ENCODE data around the gene MPP2.
A peak's percentile ranks its signal among the peaks of the same experiment; 100 is the strongest.

Gene MPP2

DNA sequence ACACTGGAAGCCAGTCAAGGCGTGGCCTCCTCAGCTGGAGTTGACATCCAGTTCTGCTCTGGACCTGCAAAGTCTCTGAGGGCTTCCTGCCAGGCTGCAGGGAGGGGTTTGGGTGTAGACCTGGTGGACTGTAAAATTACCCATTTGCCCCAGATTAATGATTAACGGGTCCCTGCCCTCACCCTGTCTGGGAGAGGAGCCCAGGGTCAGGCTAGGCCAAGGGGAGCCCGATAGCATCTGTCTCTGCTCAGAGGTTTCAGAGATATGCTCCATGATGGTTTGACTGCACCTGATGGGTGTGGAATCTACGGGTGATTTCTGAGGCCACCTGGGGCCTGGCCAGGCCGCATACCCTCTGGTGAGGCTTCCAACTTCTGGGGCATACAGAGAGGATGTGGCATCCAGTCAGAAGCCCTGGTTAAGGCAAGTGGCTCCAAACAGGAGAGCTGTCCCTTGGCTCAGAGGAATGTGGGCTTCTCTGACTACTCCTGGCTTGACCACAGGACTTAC lies 23.8 kb upstream of the MPP2 start:
- DNase-seq (ENCODE audit: low spot score), result no peak

GRCh38 chr17:43928609-43929008 lies 21.3 kb upstream of the MPP2 start:
- DNase-seq (ENCODE audit: low spot score), result no peak

DNA sequence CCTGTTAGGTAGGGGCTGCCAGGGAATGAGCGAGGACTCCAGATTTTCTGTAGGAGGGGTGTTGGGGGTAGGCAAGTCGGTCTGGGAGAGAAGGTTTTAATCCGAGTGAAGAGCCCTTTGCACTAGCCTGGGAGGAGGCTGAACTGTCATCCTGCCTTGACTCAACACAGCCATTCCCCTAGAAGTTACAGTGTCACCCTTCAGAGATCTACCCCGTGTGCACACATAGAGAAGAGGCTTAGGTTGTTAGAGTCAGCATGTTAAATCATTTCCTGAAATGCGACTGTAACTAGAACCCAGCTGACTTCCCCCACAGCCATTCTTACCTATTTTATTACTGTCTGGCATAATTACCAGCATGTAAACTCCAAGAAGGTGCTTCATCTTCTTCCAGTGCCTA lies 20.6 kb upstream of the MPP2 start:
- DNase-seq (ENCODE audit: low spot score), result peak; percentile 36

DNA sequence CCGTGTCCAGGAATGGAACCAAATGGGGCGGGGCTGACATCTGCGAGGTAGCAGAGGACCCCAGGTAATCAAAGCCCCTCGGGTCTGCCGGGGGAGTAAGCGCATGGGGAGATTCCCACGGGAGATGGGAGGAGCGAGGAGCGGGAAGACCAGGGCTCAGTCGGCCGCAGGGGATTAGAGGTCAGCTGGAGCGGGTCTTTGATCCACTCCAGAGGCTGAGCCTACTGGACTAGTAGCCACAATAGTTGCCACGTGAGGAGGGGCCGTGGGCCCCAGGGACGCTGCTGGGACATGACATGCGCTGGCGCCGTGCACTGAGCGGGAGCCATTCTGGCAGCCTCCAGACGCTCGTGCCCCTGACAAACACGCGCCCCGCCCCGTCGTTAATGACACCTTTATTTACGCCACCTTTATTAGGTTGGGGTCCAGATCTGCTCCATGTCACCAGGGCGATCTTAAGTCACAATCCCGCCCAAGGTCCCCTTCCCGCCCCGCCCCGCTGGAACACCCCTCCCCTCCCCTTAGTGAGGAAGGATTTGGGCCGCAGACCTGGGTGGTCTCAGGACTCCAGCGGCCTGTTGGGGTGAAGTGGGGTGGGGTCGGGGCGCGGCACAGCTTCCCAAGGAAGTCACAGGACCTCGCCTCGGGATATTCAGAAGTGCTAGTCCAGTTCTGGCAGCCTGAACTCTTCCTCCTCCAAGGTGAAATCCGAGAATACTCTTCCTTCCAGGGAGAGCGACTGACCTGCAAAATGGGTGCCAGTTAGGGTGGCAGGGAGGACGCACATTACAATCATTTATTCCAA lies 19.9 kb upstream of the MPP2 start:
- DNase-seq (ENCODE audit: low spot score), result no peak

GRCh38 chr17:43924558-43924957 lies 17.2 kb upstream of the MPP2 start:
- peak; percentile 49 for DNase-seq (ENCODE audit: low spot score)

GRCh38 chr17:43920500-43921095 lies 13.3 kb upstream of the MPP2 start:
- DNase-seq (ENCODE audit: low spot score), result no peak

DNA sequence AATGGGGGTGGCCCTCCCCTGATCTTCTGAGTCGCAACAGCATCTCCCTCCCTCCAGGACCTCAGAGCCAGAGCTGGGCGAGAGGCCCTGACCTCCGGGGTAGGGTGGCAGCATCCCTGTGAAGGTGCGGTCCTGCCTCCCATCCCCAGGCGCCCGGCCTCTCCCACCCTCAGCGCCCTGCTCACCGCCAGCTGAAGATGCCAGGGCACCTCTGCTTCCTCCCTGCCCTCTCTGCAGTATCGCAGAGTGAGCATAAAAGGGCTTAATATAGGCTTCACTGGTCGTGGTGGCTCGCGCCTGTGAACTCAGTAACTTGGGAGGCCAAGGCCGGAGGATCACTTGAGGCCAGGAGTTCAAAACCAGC lies 10.7 kb upstream of the MPP2 start:
- no peak for DNase-seq (ENCODE audit: low spot score)

GRCh38 chr17:43917348-43918025 lies 10.2 kb upstream of the MPP2 start:
- peak; percentile 36 for DNase-seq (ENCODE audit: low spot score)

- DNase-seq (ENCODE audit: low spot score), result no peak
Measured at GRCh38 chr17:43917016-43917347, 9.6 kb upstream of the MPP2 start.

- DNase-seq (ENCODE audit: low spot score), result no peak
Measured at GRCh38 chr17:43916385-43916784, 9.0 kb upstream of the MPP2 start.

DNA sequence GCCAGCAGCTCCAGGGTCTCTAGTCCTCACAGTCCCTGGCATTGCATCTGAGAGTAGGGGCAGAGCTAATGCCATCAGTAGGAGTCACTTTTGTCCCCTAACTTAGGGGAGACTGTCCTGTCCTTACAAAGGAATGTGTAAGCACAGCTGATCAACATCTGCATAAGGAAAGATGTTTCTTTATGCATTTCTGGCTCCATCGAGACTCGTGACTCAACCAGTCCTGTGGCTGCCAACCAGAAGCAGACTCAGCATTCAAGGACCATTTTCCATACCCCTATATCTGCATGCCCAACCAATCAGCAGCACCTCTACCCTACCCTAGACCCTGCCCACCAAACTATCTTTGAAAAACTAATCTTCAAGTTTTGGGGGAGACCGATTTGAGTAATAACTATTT lies 8.2 kb upstream of the MPP2 start:
- no peak for DNase-seq (ENCODE audit: low spot score)

DNA sequence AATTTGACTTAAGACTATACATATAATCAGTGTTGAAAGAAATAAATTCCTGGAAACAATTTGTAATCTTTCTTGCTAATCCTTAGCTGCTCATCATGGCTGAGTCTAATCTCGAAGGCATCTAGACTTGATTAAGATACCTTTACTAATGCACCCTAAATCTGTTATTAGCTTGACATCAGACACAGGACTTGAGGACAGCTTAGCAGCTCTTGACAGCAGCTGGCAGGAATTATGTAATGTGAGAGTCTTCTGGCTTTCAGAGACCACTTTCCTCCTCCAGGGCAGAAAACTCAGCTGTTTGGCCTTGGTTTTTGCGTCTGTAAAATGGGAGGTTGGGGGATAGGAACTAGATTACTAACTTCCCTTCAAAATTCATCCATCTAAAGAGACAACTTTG lies 7.1 kb upstream of the MPP2 start:
- DNase-seq (ENCODE audit: low spot score), result no peak

GRCh38 chr17:43913584-43913983 lies 6.2 kb upstream of the MPP2 start:
- no peak for DNase-seq (ENCODE audit: low spot score)

GRCh38 chr17:43912635-43913304 lies 5.4 kb upstream of the MPP2 start:
- no peak for DNase-seq (ENCODE audit: low spot score)

DNA sequence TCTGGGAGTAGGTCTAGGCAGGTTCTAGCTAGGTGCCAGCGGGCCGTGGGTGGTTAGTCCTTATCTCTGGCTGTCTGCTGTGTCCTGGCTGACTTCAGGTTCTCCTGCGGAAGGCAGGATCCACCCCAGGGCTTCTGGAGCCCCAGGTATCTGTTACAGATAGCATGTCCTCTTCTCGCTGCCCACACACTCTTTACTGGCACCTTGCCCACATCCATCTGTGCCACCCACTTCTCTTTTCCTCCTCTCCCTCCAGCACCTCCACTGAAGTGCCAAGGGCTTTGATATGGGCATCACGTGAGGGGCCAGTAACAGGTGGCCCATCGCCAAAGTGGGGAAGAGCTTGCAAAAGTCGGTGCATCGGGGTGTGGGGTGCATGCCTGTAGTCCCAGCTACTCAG lies 4.6 kb upstream of the MPP2 start:
- no peak for DNase-seq (ENCODE audit: low spot score)

- DNase-seq (ENCODE audit: low spot score), result no peak
Measured at GRCh38 chr17:43909537-43910231, 2.3 kb upstream of the MPP2 start.

DNA sequence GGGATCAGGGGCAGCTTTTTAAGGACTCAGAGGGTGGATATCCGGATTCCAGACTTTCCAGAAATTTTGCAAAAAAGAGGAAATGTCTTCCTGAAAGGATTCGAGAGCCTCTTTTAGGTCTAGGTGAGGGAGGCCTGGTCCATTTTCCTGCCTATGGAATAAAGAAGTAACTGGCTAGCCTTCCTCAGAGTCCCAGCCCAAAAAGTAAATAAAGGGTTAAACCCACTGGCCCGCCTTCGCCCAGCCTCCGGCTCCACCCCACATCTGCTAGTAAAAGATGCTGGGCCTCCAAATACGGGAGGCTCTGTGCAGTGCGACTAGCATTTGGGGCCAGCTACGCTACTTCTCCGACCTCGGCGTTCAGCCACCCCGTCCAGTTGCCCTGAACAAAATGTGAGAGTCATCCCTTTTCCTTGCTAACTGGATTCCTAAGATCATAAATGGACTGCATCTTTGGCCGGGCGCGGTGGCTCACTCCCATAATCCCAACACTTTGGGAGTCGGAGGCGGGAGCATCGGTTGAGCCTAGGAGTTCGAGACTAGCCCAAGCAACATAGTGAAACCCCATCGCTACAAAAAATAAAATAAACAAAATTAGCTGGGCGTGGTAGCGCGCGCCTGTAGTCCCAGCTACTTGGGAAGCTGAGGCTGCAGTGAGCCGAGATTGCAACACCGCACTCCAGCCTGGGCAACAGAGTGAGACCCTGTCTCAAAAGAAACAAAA lies 824 bp upstream of the MPP2 start:
- DNase-seq (ENCODE audit: low spot score), result peak; percentile 14

DNA sequence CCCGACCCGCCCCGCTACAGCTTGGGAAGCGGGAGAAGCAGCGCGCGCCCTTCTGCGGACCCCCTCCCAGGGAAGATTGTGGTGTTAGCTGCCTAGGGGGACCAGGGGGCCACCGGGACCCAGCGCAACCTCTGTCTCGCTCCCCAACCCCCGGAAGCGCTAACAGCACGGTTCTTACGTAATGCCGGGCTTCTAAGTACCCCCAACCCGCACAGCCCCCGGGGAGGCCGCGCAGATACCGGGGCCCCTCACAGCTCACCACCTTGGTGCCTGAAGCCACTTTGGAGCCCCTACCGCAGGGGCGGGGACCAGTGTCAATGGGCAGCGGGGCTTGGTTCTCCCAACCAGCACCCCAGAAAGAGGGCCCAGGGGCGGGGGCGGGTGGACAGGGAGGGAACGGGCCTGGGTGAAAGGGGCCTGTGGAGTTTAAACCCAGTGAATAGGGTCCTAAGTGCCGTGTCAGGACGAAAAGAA lies 348 bp downstream of the MPP2 start:
- DNase-seq (ENCODE audit: low spot score), result no peak

DNA sequence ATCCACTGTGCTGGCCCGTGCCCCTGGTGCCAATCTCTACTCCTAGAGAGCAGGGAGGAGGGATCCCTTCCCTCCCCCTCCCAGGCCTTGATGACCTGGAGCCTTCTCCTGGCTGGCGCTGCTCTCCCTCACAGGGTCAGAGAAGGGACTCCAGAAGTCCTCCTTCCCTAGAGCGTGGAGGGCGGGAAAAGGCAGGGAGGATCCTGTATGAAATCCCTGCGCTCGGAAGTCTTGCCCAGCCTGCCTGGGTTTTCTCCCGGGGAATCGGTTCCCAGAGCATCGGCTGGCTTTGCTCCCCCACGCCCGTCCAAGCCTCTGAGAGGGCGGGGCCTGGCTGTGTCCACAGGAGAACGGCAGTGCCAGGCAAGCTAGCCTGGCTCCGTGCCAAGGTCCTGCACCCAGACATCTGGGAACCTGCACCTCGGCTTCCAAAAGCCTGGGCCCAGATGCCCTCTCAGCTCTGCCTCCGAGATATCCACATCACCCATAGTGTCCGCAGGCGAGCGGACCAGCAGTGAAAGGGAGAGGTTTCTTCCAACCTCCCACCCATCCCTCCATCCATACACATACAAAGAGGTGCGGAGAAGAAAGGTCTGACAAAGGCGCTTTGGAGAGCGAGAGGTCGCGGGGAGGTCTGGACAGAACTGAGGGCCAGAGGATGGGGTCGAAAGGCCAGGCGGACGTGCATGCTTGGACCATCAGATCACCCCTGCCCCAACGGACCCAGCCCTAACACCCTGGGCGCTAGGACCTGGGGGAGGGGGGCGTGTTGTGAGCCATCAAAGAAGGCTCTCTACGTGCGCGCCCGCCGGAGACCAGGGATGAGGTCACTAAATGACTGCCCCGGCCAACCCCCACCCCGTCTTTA lies 1.1 kb downstream of the MPP2 start:
- no peak for DNase-seq (ENCODE audit: low spot score)

DNA sequence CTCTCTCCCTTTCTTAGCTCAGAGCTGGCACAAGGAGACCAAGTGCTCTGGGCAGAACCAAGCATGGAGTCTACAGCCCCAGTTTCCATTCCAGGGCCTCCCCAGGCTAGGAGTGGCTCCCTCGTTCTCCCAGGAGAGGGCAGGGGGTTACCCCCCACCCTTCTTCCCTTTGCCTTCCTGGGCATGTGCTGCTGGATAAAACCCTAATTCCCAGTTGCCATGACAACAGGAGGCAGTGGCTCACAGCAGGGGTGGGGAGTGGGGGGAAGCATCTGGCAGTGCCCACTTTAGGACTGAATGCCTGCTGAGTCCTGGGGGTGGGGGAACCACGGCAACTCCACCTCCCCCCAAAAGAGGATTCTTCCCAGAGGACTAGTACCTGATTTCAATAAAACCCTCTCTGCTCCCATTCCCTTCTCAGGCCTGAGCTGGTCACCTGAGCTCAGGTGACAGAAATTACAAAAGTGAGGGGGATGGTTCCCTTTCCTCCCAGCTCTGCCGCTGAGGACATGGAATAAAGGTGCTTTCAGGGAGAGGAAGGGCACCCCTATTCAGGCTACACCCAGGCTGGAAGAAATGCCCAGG lies 1.8 kb downstream of the MPP2 start:
- DNase-seq (ENCODE audit: low spot score), result no peak
